BLaER1 (cell line): ENCODE measurements around the gene MYOZ3.

ENCODE experiments used
- H3K27ac ChIP-seq: shearing (Covaris generic); formaldehyde crosslinking; 2 replicates; pipeline ENCODE4 v1.8.1; 2022
- H3K27me3 ChIP-seq: shearing (Covaris generic); formaldehyde crosslinking; 2 replicates; pipeline ENCODE4 v1.8.1; 2022
- H3K36me3 ChIP-seq: shearing (Covaris generic); formaldehyde crosslinking; 2 replicates; pipeline ENCODE4 v1.8.1; 2022
- H3K4me1 ChIP-seq: shearing (Covaris generic); formaldehyde crosslinking; 2 replicates; pipeline ENCODE4 v1.8.1; 2022
- H3K4me2 ChIP-seq: shearing (Covaris generic); formaldehyde crosslinking; 2 replicates; pipeline ENCODE4 v1.8.1; 2022
- H3K4me3 ChIP-seq: shearing (Covaris generic); formaldehyde crosslinking; 2 replicates; pipeline ENCODE4 v1.8.1; 2022
- H3K9ac ChIP-seq: shearing (Covaris generic); formaldehyde crosslinking; 2 replicates; pipeline ENCODE4 v1.8.1; 2022
- H3K9me3 ChIP-seq: shearing (Covaris generic); formaldehyde crosslinking; 2 replicates; pipeline ENCODE4 v1.8.1; 2022
- H4K20me1 ChIP-seq: shearing (Covaris generic); formaldehyde crosslinking; 2 replicates; pipeline ENCODE4 v1.8.1; 2022
- Cebpa-rat ChIP-seq: shearing (Covaris generic); IDR thresholded peaks from 2 replicates; pipeline ENCODE4 v1.8.1; 2022

MYOZ3 gene

GRCh38 chr5:150661086-150661485 is at the start of gene MYOZ3:
MYOZ3 (plus strand) TSS chr5:150661251; CDS start chr5:150662942, 1,691 bp downstream.
- no peak for TF ChIP-seq Cebpa-rat
- Histone ChIP-seq H3K27ac (no peak within 1 kb of the TSS), H3K9me3 (no peaks in the 10 kb centered on the region), H3K4me3 (no peak within 1 kb of the TSS), H3K9ac (no peak within 1 kb of the TSS), H3K36me3 (no peaks in the 10 kb centered on the region), H4K20me1 (no peaks in the 10 kb centered on the region), H3K27me3 (no peaks in the 10 kb centered on the region), H3K4me2 (no peak within 1 kb of the TSS), H3K4me1 (peaks cover 8% of the 10 kb centered on the region)

DNA sequence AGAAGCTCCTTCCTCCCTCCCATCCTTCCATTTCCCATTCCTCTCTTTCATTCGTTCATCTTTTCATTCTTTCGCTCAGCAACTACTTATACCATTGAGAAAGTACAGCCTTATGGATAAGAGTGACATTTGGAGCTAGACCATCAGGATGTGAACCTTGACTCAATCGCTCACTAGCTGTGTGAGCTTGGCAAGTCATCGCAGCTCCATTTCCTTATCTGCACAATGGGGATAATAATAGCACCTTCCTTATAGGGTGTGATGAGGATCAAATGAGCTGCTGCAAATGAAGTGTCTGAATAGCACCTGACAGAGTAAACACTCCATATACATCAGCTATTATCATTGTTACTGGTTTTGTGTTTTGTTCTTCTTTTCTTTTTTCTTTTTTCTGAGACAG is 48.6 kb upstream of the MYOZ3 start:
- Histone ChIP-seq H4K20me1 (no peaks in the 10 kb centered on the region), H3K4me1 (peaks cover 98% of the 10 kb centered on the region), H3K27ac (no peak overlapping the region), H3K36me3 (no peaks in the 10 kb centered on the region), H3K9me3 (no peaks in the 10 kb centered on the region), H3K4me3 (no peak overlapping the region), H3K9ac (no peak overlapping the region), H3K27me3 (no peaks in the 10 kb centered on the region), H3K4me2 (peak overlapping the region; percentile 80)
- TF ChIP-seq Cebpa-rat = no peak

- H3K4me3 ChIP-seq = no peak overlapping the region
- no peaks in the 10 kb centered on the region for H3K27me3 ChIP-seq
- no peak overlapping the region for H3K27ac ChIP-seq
- H3K36me3 ChIP-seq = no peaks in the 10 kb centered on the region
- no peaks in the 10 kb centered on the region for H4K20me1 ChIP-seq
- TF ChIP-seq Cebpa-rat = no peak
- H3K4me2 ChIP-seq = peak overlapping the region; percentile 80
- no peaks in the 10 kb centered on the region for H3K9me3 ChIP-seq
- H3K9ac ChIP-seq = no peak overlapping the region
- H3K4me1 ChIP-seq = peaks cover 99% of the 10 kb centered on the region
These were observed 48.0 kb upstream of the MYOZ3 start for GRCh38 chr5:150612905-150613670.

DNA sequence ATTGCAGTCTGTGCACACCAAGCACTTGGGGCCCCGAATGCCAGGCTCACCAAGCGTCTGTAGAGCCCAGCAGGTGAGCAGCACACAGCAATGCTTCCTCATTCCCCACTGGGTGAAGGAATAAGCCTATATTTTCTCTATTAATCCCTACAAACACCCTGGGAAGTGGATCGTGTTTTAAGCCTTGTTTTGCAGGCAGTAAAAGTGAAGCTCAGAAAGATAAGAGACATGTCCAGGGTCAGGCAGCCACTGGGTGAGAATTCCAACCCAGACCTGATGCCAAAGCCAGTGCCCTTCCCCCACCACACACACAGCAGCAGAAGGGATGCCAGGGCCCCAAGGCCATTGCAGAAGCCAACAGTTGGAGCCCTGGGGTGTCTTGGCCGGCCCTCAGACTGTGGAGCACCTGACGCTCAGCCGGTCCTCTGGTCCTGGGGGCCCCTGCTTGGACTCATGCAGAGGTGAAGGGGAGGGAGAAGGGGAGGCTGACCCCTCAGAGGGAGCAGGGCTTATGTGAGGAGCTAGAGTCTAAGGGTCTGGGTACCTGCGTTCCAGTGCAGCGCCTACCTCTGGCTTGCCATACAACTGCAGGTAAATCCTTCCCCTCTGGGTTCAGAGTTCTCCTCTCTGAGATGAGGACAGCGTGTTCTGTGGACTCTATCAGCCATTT is 46.9 kb upstream of the MYOZ3 start:
- no peaks in the 10 kb centered on the region for H4K20me1 ChIP-seq
- H3K9me3 ChIP-seq = no peaks in the 10 kb centered on the region
- H3K4me2 ChIP-seq = peak overlapping the region; percentile 80
- peak overlapping the region; percentile 67 for H3K27ac ChIP-seq
- no peaks in the 10 kb centered on the region for H3K27me3 ChIP-seq
- H3K9ac ChIP-seq = 0 out of 2 replicates have a peak overlapping the region, but pooled peaks have one; percentile 58
- H3K4me1 ChIP-seq = peaks cover 99% of the 10 kb centered on the region
- H3K36me3 ChIP-seq = no peaks in the 10 kb centered on the region
- H3K4me3 ChIP-seq = 0 out of 2 replicates have a peak overlapping the region, but pooled peaks have one; percentile 22
- TF ChIP-seq Cebpa-rat = no peak

- no peaks in the 10 kb centered on the region for H3K27me3 ChIP-seq
- no peaks in the 10 kb centered on the region for H3K9me3 ChIP-seq
- peak overlapping the region; percentile 22; the same call in 1 of the 2 replicates for H3K4me3 ChIP-seq
- TF ChIP-seq Cebpa-rat = no peak
- no peaks in the 10 kb centered on the region for H3K36me3 ChIP-seq
- peak overlapping the region; percentile 58; the same call in 1 of the 2 replicates for H3K9ac ChIP-seq
- H4K20me1 ChIP-seq = no peaks in the 10 kb centered on the region
- H3K4me2 ChIP-seq = peak overlapping the region; percentile 80
- peaks cover 99% of the 10 kb centered on the region for H3K4me1 ChIP-seq
- peak overlapping the region; percentile 67 for H3K27ac ChIP-seq
These were observed 46.4 kb upstream of the MYOZ3 start for GRCh38 chr5:150614661-150615060.

- Histone ChIP-seq H3K4me2 (peak overlapping the region; percentile 80), H3K9ac (peak overlapping the region; percentile 58; the same call in 1 of the 2 replicates), H3K27me3 (no peaks in the 10 kb centered on the region), H3K9me3 (no peaks in the 10 kb centered on the region), H3K4me1 (peaks cover 99% of the 10 kb centered on the region), H4K20me1 (no peaks in the 10 kb centered on the region), H3K27ac (peak overlapping the region; percentile 67), H3K36me3 (no peaks in the 10 kb centered on the region), H3K4me3 (peak overlapping the region; percentile 22; the same call in 1 of the 2 replicates)
- TF ChIP-seq Cebpa-rat = no peak
These were observed 45.8 kb upstream of the MYOZ3 start for GRCh38 chr5:150615141-150615699.

DNA sequence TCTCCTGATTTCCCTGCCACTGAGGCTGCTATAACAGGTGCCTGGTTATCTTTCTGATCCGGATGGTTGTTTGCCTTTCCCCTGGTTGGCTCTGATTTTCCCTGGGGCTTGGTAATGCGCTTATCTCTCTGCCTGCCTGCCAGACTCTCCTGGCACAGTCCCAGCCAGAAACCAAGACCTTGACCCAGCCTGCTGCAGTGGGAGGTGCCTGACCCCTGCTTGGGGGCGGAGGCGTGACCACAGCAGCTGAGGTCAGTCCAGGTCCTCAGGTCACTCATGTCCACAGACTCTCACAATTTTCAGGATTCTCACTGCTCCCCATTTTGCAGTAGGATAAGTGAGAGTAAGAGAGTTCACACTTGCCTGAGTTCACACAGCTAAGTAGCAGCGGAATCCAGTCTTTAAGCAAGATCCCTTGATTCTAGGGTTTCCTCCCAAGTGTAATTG is 45.0 kb upstream of the MYOZ3 start:
- Histone ChIP-seq H3K4me3 (no peak overlapping the region), H3K9ac (no peak overlapping the region; the same call in 1 of the 2 replicates), H3K27me3 (no peaks in the 10 kb centered on the region), H3K4me1 (peaks cover 99% of the 10 kb centered on the region), H3K4me2 (peak overlapping the region; percentile 80), H3K9me3 (no peaks in the 10 kb centered on the region), H4K20me1 (no peaks in the 10 kb centered on the region), H3K27ac (peak overlapping the region; percentile 42; the same call in 1 of the 2 replicates), H3K36me3 (no peaks in the 10 kb centered on the region)
- TF ChIP-seq Cebpa-rat = no peak

DNA sequence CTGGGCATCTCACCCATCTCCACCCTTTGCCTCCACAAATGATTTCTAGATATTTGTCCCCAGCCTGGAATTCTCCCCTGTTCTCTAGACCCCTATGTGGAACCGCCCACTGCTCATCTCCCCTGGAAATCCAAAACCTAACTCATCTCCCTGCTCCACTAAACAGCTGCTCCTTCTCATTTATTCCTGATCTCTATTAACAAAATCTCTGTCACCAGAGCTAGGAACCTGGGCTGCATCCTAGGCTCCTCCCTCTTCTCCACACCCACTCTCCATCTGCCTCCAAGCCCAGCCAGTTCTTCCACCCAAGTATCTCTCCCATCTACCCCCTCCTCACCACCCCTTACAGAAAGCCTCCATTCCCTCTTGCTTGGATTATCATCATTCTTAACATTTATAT is 44.5 kb upstream of the MYOZ3 start:
- H3K4me1 ChIP-seq = peaks cover 99% of the 10 kb centered on the region

DNA sequence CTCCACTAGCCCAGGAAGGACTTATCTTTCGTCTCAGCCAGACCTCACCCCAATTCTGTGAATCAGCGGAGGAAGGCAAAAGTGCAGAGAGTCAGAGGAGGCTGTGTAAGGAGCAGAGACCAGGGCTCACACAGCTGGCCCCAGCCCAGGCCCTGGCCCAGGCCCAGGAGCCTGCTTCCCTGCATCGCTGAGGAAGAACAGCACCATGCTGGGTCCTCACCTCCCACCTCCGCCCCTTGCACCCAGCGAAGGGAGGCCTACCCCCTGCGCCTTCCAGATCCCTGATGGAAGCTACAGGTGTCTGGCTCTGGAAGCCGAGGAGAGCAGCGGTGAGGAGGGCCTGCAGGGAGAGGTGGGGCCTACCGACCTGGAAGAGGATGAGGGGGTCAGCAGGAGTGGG is 42.9 kb upstream of the MYOZ3 start:
- no peak overlapping the region; the same call in 1 of the 2 replicates for H3K9ac ChIP-seq
- H4K20me1 ChIP-seq = no peaks in the 10 kb centered on the region
- H3K4me1 ChIP-seq = peaks cover 99% of the 10 kb centered on the region
- TF ChIP-seq Cebpa-rat = no peak
- no peaks in the 10 kb centered on the region for H3K36me3 ChIP-seq
- peak overlapping the region; percentile 64 for H3K27ac ChIP-seq
- no peaks in the 10 kb centered on the region for H3K9me3 ChIP-seq
- no peak overlapping the region for H3K4me3 ChIP-seq
- peak overlapping the region; percentile 76 for H3K4me2 ChIP-seq
- no peaks in the 10 kb centered on the region for H3K27me3 ChIP-seq

More for the DNA sequence above, 44.5 kb upstream of the MYOZ3 start:
- Histone ChIP-seq H3K27me3 (no peaks in the 10 kb centered on the region), H4K20me1 (no peaks in the 10 kb centered on the region), H3K4me2 (peak overlapping the region; percentile 80), H3K27ac (peak overlapping the region; percentile 42; the same call in 1 of the 2 replicates), H3K9me3 (no peaks in the 10 kb centered on the region), H3K9ac (no peak overlapping the region; the same call in 1 of the 2 replicates), H3K36me3 (no peaks in the 10 kb centered on the region), H3K4me3 (no peak overlapping the region)
- no peak for TF ChIP-seq Cebpa-rat
